Stimulated activated CD8-positive, alpha-beta memory T cell treated with anti-CD3 and anti-CD28 coated beads, Interleukin-15, amount 100 ng/mL, for 24 hours (primary cell): ENCODE data around the gene NLRC3.
"Not testable (repeated sequence)": the region's sequence is repeated elsewhere in the genome, so short reads cannot be mapped to it uniquely, and the experiment has no call there.

Experiments used
- DNase-seq: peaks from one replicate; pipeline ENCODE4 v3.0.0-alpha.2; 2020; ENCODE audit warnings: low read depth

The NLRC3 gene

GRCh38 chr16:3546986-3547682 lies 30.1 kb downstream of the NLRC3 start:
- no peak for DNase-seq

GRCh38 chr16:3542601-3543373 lies 34.4 kb downstream of the NLRC3 start:
- no peak for DNase-seq

- DNase-seq = no peak
These were observed 35.6 kb downstream of the NLRC3 start for GRCh38 chr16:3541527-3542155.

- DNase-seq = no peak
These were observed 39.0 kb downstream of the NLRC3 start for GRCh38 chr16:3538222-3538621.

GRCh38 chr16:3536851-3537250 lies 40.4 kb downstream of the NLRC3 start:
- DNase-seq = no peak

GRCh38 chr16:3536271-3536731 lies 40.9 kb downstream of the NLRC3 start:
- DNase-seq = no peak

- no peak for DNase-seq
These were observed 43.1 kb downstream of the NLRC3 start for GRCh38 chr16:3534126-3534525.

GRCh38 chr16:3532741-3533140 lies 44.5 kb downstream of the NLRC3 start:
- DNase-seq = no peak

GRCh38 chr16:3530371-3530914 lies 46.8 kb downstream of the NLRC3 start:
- DNase-seq = no peak

- no peak for DNase-seq
These were observed 48.0 kb downstream of the NLRC3 start for GRCh38 chr16:3529175-3529574.

GRCh38 chr16:3528406-3528805 lies 48.8 kb downstream of the NLRC3 start:
- no peak for DNase-seq

GRCh38 chr16:3527216-3527829 lies 49.9 kb downstream of the NLRC3 start:
- DNase-seq = not testable (repeated sequence)

GRCh38 chr16:3525951-3526350 lies 51.3 kb downstream of the NLRC3 start:
- no peak for DNase-seq

- no peak for DNase-seq
These were observed 53.9 kb downstream of the NLRC3 start for GRCh38 chr16:3523281-3523680.

- no peak for DNase-seq
These were observed 56.4 kb downstream of the NLRC3 start for GRCh38 chr16:3520841-3521240.

GRCh38 chr16:3520413-3520812 lies 56.8 kb downstream of the NLRC3 start:
- DNase-seq = no peak

GRCh38 chr16:3519581-3519980 lies 57.6 kb downstream of the NLRC3 start:
- DNase-seq = no peak

- DNase-seq = no peak
These were observed 58.2 kb downstream of the NLRC3 start for GRCh38 chr16:3518986-3519348.

GRCh38 chr16:3518292-3518985 lies 58.8 kb downstream of the NLRC3 start:
- no peak for DNase-seq

- DNase-seq = no peak
These were observed 61.3 kb downstream of the NLRC3 start for GRCh38 chr16:3515897-3516296.

- no peak for DNase-seq
These were observed 62.6 kb downstream of the NLRC3 start for GRCh38 chr16:3514621-3515020.
